HG03521 (cell line): ENCODE results near the gene ADIRF.
"Not testable (repeated sequence)": the region's sequence is repeated elsewhere in the genome, so short reads cannot be mapped to it uniquely, and the experiment has no call there.

Experiments used
- ATAC-seq: cut with Tn5 transposase; IDR thresholded peaks from one replicate; pipeline ENCODE4 v1.9.1; 2021; ENCODE audit warnings: mild to moderate bottlenecking, moderate library complexity; ENCODE audit not compliant: unreplicated experiment

The ADIRF gene

GRCh38 chr10:86976362-86977056 lies 8.2 kb downstream of the ADIRF start:
- no peak for ATAC-seq

- not testable (repeated sequence) for ATAC-seq
Observed at GRCh38 chr10:86978457-86978856, 10.2 kb downstream of the ADIRF start.

GRCh38 chr10:86979296-86979818 lies 11.1 kb downstream of the ADIRF start:
- no peak for ATAC-seq

- ATAC-seq: no peak
Observed at GRCh38 chr10:86979977-86980448, 11.7 kb downstream of the ADIRF start.

- ATAC-seq: not testable (repeated sequence)
Observed at GRCh38 chr10:86981020-86981419, 12.7 kb downstream of the ADIRF start.

- no peak for ATAC-seq
Observed at GRCh38 chr10:86981716-86982115, 13.4 kb downstream of the ADIRF start.

GRCh38 chr10:86984498-86984897 lies 16.2 kb downstream of the ADIRF start:
- ATAC-seq: not testable (repeated sequence)

- ATAC-seq: no peak
Observed at GRCh38 chr10:86988520-86988919, 20.2 kb downstream of the ADIRF start.

GRCh38 chr10:86991362-86991761 lies 23.1 kb downstream of the ADIRF start:
- ATAC-seq: not testable (repeated sequence)

GRCh38 chr10:86992456-86992855 lies 24.2 kb downstream of the ADIRF start:
- no peak for ATAC-seq

GRCh38 chr10:86992929-86993328 lies 24.6 kb downstream of the ADIRF start:
- no peak for ATAC-seq

GRCh38 chr10:86999802-87000403 lies 31.6 kb downstream of the ADIRF start:
- not testable (repeated sequence) for ATAC-seq

- ATAC-seq: no peak
Observed at GRCh38 chr10:87000491-87000890, 32.2 kb downstream of the ADIRF start.

- ATAC-seq: not testable (repeated sequence)
Observed at GRCh38 chr10:87007124-87007523, 38.8 kb downstream of the ADIRF start.

GRCh38 chr10:87007674-87008073 lies 39.4 kb downstream of the ADIRF start:
- not testable (repeated sequence) for ATAC-seq

- ATAC-seq: not testable (repeated sequence)
Observed at GRCh38 chr10:87008303-87008702, 40.0 kb downstream of the ADIRF start.

- ATAC-seq: not testable (repeated sequence)
Observed at GRCh38 chr10:87009134-87009696, 40.9 kb downstream of the ADIRF start.

- ATAC-seq: not testable (repeated sequence)
Observed at GRCh38 chr10:87013528-87013927, 45.2 kb downstream of the ADIRF start.

GRCh38 chr10:87014986-87015716 lies 46.9 kb downstream of the ADIRF start:
- ATAC-seq: not testable (repeated sequence)

- ATAC-seq: not testable (repeated sequence)
Observed at GRCh38 chr10:87018127-87018526, 49.8 kb downstream of the ADIRF start.

- not testable (repeated sequence) for ATAC-seq
Observed at GRCh38 chr10:87019066-87019465, 50.8 kb downstream of the ADIRF start.
